ENCODE results near the gene SLC22A14.

Gene SLC22A14

DNA sequence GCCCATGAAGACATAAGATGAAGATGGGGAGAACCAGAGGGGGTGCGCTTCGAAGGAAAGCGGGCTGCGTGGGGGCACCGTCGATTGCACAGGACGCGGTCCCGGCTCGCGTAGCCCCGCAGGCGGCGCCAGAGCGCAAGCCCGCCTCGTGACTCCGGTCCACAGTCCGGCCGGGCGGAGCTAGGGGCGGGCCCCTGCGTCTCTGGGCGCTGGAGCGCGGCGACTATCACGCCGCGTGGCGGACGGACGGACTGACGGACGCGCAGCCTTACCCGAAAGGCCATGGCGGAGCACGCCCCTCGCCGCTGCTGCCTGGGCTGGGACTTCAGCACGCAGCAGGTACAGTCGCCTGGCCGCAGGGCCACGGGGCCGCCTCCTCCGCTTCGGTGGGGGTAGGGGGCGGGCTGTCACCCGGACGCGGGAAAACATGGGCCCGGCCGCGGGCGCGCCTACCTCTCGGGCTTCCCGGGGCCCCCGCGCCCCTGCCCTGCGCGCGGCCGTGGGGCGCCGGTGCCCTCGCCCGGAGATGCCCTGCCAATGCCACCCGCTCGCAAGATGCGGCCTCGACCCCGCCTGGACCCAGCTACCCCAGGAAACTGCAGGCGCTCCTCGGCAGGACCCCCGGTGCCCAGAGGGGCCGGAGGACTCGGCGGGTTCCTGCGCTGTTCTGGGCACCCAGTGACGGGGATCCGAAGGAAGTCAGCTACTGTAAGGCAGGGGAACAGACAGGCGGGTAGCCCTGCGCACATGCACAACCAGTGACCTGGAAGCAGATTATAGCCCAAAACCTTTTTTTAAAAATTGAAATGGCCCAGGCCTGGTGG, 64.7 kb downstream of the SLC22A14 start, which contains the start of gene XYLB:
TSS of gene XYLB (plus strand) at position 199 of the 824 bp plus-strand sequence. CDS start at position 283, 84 bp downstream.
- peak; percentile 7 for DNase-seq

DNA sequence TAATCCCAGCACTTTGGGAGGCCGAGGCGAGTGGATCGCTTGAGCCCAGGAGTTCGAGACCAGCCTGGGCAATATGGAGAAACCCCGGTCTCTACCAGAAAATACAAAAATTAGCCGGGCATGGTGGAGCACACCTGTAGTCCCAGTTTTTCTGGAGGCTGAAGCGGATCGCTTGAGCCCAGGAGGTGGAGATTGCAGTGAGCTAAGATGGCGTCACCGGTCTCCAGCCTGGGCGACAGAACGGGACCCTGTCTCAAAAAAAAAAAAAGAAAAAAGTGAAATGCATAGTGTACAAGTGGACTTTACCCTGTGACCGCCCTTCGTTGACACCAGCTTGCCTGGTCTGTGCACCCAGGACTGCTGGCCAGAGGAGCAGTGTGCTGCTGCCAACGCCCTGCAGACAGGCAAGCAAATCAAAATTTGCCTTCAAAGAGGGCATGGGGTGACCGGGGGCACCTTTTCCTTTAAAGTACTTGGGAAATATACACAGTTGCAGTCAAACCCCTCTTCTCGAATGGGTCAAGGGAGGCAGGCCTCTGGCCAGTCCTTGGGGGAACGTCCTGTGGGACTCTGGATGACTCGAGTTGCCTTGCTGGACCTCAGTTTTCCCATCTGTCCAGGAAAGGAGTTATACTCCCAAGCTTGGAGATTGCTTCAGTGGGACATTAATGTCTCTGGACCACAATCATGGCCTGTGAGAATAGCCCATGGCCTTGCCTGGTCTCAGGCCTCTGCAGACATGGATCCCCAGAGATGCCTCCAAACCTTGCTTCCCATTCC, 65.5 kb downstream of the SLC22A14 start:
- no peak for DNase-seq

DNA sequence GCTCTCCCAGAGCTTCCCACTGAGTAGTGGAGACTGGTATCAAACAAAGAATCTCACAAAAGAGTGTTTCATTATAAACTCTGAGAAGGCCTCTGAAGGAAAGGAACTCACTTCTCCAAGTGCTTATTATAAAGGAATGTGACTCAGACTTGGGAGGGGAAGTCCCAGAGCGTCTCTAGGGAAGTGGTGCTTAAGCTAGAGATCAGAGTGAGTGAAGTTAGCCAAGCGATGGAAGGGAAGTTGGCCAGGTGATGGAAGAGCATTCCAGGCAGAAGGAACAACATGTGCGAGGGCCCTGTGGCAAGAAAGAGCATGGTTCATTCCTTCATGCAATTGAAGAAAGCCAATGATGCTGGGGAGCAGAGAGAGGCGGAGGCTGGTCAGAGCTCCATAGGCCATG, 66.8 kb downstream of the SLC22A14 start:
- DNase-seq: no peak

DNA sequence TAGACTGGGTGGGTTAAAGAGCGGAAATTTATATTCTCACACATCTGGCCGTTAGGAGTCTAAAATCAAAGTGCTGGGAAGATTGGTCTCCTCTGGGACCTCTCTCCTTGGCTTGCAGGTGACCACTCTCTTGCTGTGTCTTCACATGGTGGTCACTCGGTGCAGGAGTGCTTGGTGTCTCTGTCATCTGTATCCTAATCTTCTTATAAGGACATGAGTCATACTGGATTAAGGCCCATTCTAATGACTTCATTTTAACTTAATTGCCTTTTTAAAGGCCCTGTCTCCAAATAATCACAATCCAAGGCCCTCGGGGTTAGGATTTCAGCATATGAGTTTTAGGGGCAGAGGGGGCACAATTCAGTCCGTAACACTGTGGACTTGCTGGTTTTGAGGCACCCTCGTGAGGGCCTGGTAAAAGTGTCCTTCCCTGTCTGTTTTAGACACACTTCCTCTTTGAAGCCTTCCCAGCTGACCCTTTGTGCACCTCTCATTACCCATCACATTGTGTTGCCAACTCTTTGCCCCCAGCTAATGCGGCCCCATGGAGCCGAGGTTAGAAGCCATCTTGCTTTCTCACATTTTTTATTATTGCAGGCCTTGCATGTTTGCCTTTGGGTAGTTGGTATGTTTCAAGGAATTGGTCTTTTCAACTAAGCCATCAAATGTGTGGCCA, 67.7 kb downstream of the SLC22A14 start:
- no peak for DNase-seq

DNA sequence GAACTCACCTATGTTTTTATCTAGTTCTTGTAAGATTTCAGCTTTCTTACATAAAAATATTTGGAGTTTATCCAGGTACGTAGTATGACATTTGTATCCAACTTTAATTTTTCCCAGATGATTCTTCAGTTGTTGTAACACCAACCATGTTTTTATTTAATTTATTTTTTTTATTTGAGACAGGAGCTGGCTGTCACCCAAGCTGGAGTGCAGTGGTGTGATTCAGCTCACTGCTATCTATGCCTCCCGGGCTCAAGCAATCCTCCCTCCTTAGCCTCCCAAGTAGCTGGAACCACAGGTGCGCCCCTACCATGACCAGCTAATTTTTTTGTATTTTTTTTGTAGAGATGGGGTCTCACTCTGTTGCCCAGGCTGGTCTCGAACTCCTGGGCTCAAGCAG, 71.1 kb downstream of the SLC22A14 start:
- DNase-seq: no peak

DNA sequence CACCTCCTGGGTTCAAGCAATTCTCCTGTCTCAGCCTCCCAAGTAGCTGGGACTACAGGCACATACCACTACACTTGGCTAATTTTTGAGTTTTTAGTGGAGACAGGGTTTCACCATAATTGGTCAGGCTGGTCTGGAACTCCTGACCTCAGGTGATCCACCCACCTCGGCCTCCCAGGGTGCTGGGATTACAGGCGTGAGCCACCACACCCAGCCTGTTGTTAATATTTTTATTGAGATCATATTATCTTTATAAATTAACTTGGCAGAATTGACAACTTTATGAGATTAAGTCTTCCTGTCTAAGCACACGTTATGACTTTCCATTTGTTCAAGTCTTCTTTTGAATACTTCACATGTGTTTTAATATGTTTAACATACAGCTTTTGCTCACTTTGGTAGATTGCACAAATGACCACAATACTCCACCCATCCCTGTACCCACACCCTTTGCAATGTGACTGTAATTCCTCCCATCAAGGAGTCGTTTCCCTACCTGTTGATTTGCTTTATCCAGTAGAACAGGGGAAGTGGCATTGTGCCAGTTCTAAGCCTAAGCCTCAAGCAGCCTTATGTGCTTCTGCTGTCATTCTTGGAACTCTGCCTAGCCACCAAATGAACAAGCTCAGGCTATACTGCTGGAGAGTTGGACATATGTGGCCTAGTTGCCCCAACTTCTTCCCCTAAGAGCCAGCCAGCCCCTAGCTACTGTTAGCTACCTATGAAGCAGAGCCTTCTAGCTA, 72.7 kb downstream of the SLC22A14 start:
- DNase-seq: peak; percentile 8

DNA sequence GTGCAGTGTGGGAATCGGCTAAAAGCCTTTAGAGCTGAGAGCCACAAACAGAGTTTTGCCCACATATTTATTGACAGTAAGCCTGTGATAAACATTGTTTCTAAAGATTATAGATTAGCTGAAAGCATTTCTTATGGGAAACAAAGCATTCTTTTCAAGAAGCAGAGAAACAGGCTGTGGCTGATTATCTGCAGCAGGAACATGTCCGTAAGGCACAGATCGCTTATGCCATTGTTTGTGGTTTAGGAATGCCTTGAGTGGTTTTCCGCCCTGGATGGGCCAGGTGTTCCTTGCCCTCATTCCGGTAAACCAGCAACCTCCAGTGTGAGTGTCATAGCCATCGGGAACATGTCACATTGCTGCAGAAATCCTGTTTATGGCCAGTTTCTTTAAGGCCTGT, 76.9 kb downstream of the SLC22A14 start:
- no peak for DNase-seq

DNA sequence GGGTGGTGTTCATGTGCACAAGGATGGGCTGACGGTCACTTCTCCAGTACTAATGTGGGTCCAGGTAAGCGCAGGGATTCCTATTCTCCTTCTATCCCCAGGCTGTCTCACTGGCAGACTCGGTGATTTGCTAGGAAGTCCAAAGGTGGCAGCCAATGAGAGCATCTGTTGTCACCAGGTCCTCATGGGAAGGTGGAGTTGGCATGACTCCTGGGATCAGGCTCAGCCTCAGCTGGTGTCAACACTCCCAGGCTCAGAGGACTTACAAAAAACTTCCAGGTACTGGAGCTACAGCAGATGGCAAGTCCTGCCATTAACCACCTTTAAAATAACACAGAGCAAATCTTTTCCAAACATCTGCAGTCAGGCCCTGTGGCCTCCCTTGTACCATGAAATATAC, 78.3 kb downstream of the SLC22A14 start:
- no peak for DNase-seq

DNA sequence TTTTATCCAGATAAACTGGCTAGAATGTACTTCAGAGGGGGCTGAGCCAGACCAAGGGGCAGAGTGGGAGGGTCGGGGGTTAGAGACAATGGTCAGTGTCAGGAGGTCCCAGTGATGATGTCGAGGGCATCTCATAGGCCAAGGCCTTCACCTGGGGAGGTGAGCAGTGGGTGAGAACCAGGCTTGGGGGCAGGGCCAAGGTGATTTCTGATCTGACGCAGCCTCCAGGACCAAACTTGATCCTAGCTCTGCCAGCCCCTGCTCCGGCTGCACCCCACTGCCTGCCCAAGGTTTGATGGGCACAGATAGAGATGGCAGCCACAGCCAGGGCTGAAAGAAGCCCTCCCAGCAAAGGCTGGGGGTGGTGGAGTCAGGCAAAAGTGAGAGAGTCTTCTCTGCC, 79.4 kb downstream of the SLC22A14 start:
- DNase-seq: no peak

DNA sequence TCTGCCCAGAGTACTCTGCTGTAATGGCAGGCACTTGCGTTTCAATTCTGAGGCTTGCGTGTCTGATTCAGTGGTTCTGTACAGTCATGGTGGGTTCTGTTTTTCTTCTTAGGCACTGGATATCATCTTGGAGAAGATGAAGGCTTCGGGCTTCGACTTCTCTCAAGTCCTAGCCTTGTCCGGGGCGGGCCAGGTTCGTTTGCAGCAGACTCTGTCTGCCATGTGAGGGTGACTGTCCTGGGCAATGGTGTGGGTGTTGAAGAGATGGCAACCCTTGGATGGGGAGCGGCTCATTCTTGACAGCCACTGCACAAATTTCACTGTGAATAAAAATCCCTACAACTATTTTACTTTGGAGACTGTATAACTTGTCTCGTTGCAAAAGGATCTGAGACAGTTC, 80.7 kb downstream of the SLC22A14 start:
- DNase-seq: no peak

DNA sequence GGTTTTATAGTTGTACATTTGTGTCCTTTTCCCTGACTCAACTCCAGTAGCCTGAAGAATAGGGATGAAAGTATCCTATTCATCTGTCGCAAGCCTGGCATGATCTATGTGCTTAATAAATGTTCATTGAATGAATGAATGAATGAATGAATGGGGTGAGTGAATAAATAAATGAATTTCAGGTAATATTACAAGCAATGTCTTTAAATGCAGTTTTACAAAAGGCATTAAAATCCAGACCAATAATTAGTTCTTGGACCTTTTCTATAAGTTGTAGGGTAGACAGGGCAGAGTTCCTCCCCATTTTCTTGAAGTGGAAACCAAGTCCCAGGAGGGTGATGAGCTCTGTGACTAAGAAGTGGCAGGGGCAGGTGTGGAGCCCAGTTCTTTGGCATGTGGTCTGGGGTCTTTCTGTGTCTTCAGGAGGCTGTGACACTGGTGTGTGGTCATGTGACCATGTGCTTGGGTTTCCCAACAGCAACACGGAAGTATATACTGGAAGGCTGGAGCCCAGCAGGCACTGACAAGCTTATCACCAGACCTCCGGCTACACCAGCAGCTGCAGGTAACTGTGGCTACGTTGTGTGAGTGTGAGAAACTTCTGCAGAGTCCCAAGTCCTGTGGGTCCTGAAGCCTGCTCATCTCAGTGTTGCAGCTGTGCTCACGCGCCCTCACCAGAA, 82.8 kb downstream of the SLC22A14 start:
- no peak for DNase-seq

DNA sequence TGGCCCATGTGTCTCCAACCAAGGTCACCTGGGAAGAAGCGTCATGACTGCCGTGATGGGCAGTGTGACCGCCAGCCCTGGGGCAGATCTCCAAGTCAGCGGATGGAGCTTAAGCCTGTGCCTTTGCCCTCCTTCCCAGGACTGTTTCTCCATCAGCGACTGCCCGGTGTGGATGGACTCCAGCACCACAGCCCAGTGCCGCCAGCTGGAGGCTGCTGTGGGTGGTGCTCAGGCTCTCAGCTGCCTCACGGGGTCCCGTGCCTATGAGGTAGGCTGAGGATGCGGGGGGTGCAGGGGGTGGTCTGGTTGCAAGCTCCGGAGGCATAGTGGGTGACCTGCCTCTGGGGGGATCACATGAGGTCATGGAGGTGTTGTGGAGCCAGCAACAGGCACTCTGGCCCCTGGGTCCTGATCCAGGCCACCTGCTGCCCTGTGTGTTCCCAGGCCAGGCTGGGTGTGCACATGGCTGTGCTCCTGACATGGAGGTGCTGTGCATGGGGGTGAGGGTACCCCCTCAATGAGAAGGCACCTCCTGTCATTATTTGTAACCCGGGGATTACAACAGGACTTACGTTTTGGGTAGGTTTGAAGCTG, 83.5 kb downstream of the SLC22A14 start:
- DNase-seq: no peak

DNA sequence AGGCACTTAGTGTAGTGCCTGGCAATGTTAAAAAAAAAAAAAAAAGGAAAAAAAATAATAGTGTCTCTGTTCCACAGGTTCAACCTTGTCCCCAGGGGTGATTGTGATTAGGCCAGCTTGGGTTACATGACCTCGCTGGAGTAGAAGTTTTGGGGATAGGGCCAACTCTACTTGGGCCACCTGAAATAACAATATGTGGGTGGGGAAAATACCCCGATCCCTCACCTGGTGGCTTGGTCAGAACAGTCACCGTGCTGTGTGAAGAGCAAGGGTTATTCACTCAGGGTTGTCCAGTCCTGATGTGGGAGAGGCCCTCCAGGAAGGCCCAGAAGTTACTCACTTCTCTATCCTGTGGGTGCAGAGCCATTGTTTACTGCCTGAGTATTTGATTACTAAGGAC, 84.0 kb downstream of the SLC22A14 start:
- no peak for DNase-seq

DNA sequence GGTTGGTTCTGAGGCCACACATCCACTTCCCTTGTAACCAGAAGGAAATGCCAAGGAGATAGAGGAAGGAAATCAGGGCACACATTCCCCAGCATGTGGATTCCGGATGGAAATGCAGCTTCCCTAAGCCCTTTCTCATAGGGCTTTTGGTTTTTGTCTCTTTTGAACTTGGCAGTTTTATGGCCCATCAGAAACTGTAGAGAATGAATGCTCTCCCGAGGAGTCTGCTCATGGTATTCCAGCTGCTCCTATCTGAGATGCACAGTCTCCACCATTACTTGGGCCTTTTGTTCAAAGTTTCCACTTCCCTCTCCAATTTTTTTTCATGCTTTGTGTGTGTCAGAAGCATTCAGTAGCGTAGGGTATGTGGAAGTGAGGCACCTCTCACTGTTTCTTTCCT, 85.7 kb downstream of the SLC22A14 start:
- DNase-seq: no peak

Measured in NCI-H1694 treated with DMSO at 0.1 percent for 48 hours (cell line).